ENCODE measurements around the gene SH3PXD2A.

The SH3PXD2A gene

GRCh38 chr10:103829838-103830465, 25.4 kb downstream of the SH3PXD2A start:
- Mint-ChIP-seq H3K27me3 (peaks cover 6 to 31% of the 10 kb centered on the region in 2 donors), H3K36me3 (ENCODE audit: insufficient read depth) (no peaks in the 10 kb centered on the region), H3K27ac (no peak overlapping the region), H3K4me3 (no peak overlapping the region), H3K4me1 (ENCODE audit: low read depth in 2 of 2) (no peaks in the 10 kb centered on the region), H3K9me3 (no peaks in the 10 kb centered on the region)
- ATAC-seq (replicated peaks) = no peak
- DNase-seq = no peak

- Mint-ChIP-seq H3K9me3 (no peaks in the 10 kb centered on the region), H3K4me3 (no peak overlapping the region), H3K27ac (no peak overlapping the region), H3K36me3 (ENCODE audit: insufficient read depth) (no peaks in the 10 kb centered on the region), H3K27me3 (peaks cover 12 to 38% of the 10 kb centered on the region in 2 donors), H3K4me1 (ENCODE audit: low read depth in 2 of 2) (peaks cover 0 to 1% of the 10 kb centered on the region in 2 donors)
- ATAC-seq (replicated peaks) = no peak
- no peak for DNase-seq
These were observed 26.1 kb downstream of the SH3PXD2A start for GRCh38 chr10:103829278-103829677.

- no peak for DNase-seq
- H3K4me1 Mint-ChIP-seq (ENCODE audit: low read depth in 2 of 2) = peaks cover 0 to 1% of the 10 kb centered on the region in 2 donors
- H3K9me3 Mint-ChIP-seq = no peaks in the 10 kb centered on the region
- H3K4me3 Mint-ChIP-seq = no peak overlapping the region
- H3K27me3 Mint-ChIP-seq = peaks cover 13 to 43% of the 10 kb centered on the region in 2 donors
- H3K36me3 Mint-ChIP-seq (ENCODE audit: insufficient read depth) = no peaks in the 10 kb centered on the region
- ATAC-seq (replicated peaks) = no peak
- no peak overlapping the region for H3K27ac Mint-ChIP-seq
These were observed 26.7 kb downstream of the SH3PXD2A start for GRCh38 chr10:103828587-103829197.

GRCh38 chr10:103828107-103828506, 27.3 kb downstream of the SH3PXD2A start:
- Mint-ChIP-seq H3K4me1 (ENCODE audit: low read depth in 2 of 2) (peaks cover 0 to 1% of the 10 kb centered on the region in 2 donors), H3K36me3 (ENCODE audit: insufficient read depth) (no peaks in the 10 kb centered on the region), H3K9me3 (no peaks in the 10 kb centered on the region), H3K27me3 (peaks cover 13 to 49% of the 10 kb centered on the region in 2 donors), H3K4me3 (no peak overlapping the region), H3K27ac (no peak overlapping the region)
- DNase-seq (no peak), ATAC-seq (replicated peaks) (no peak)

GRCh38 chr10:103826885-103827284, 28.5 kb downstream of the SH3PXD2A start:
- Mint-ChIP-seq H3K27me3 (peaks cover 13 to 58% of the 10 kb centered on the region in 2 donors), H3K9me3 (no peaks in the 10 kb centered on the region), H3K4me1 (ENCODE audit: low read depth in 2 of 2) (peaks cover 0 to 1% of the 10 kb centered on the region in 2 donors), H3K36me3 (ENCODE audit: insufficient read depth) (no peaks in the 10 kb centered on the region), H3K4me3 (no peak overlapping the region), H3K27ac (no peak overlapping the region)
- ATAC-seq (replicated peaks) (no peak), DNase-seq (no peak)

- Mint-ChIP-seq H3K27me3 (peaks cover 13 to 72% of the 10 kb centered on the region in 2 donors), H3K9me3 (no peaks in the 10 kb centered on the region), H3K4me3 (no peak overlapping the region), H3K27ac (no peak overlapping the region), H3K4me1 (ENCODE audit: low read depth in 2 of 2) (peaks cover 1 to 5% of the 10 kb centered on the region in 2 donors), H3K36me3 (ENCODE audit: insufficient read depth) (no peaks in the 10 kb centered on the region)
- ATAC-seq (replicated peaks) = no peak
- no peak for DNase-seq
These were observed 31.1 kb downstream of the SH3PXD2A start for GRCh38 chr10:103824281-103824680.

GRCh38 chr10:103823706-103824272, 31.6 kb downstream of the SH3PXD2A start:
- Mint-ChIP-seq H3K36me3 (ENCODE audit: insufficient read depth) (no peaks in the 10 kb centered on the region), H3K4me3 (no peak overlapping the region), H3K27me3 (peaks cover 18 to 72% of the 10 kb centered on the region in 2 donors), H3K9me3 (no peaks in the 10 kb centered on the region), H3K4me1 (ENCODE audit: low read depth in 2 of 2) (peaks cover 1 to 5% of the 10 kb centered on the region in 2 donors), H3K27ac (no peak overlapping the region)
- ATAC-seq (replicated peaks) = no peak
- DNase-seq = no peak

GRCh38 chr10:103822800-103823199, 32.6 kb downstream of the SH3PXD2A start:
- DNase-seq = no peak
- peaks cover 21 to 80% of the 10 kb centered on the region in 2 donors for H3K27me3 Mint-ChIP-seq
- peak overlapping the region in 1 of 2 donors; percentile 32 for H3K27ac Mint-ChIP-seq
- H3K4me3 Mint-ChIP-seq = no peak overlapping the region
- H3K36me3 Mint-ChIP-seq (ENCODE audit: insufficient read depth) = no peaks in the 10 kb centered on the region
- peaks cover 1 to 5% of the 10 kb centered on the region in 2 donors for H3K4me1 Mint-ChIP-seq (ENCODE audit: low read depth in 2 of 2)
- no peaks in the 10 kb centered on the region for H3K9me3 Mint-ChIP-seq
- ATAC-seq (replicated peaks) = no peak

- H3K27ac Mint-ChIP-seq = peak overlapping the region in 1 of 2 donors; percentile 32
- DNase-seq (no peak), ATAC-seq (replicated peaks) (no peak)
- H3K4me3 Mint-ChIP-seq = no peak overlapping the region
- no peaks in the 10 kb centered on the region for H3K9me3 Mint-ChIP-seq
- H3K36me3 Mint-ChIP-seq (ENCODE audit: insufficient read depth) = no peaks in the 10 kb centered on the region
- H3K4me1 Mint-ChIP-seq (ENCODE audit: low read depth in 2 of 2) = peaks cover 1 to 5% of the 10 kb centered on the region in 2 donors
- H3K27me3 Mint-ChIP-seq = peaks cover 21 to 81% of the 10 kb centered on the region in 2 donors
These were observed 33.2 kb downstream of the SH3PXD2A start for GRCh38 chr10:103822107-103822716.

GRCh38 chr10:103820101-103821062, 35.0 kb downstream of the SH3PXD2A start:
- no peak for ATAC-seq (replicated peaks)
- Mint-ChIP-seq H3K27ac (no peak overlapping the region), H3K4me3 (no peak overlapping the region)

GRCh38 chr10:103819493-103819892, 35.9 kb downstream of the SH3PXD2A start:
- H3K4me1 Mint-ChIP-seq (ENCODE audit: low read depth in 2 of 2) = peaks cover 1 to 5% of the 10 kb centered on the region in 2 donors
- no peak for ATAC-seq (replicated peaks)
- peaks cover 17 to 63% of the 10 kb centered on the region in 2 donors for H3K27me3 Mint-ChIP-seq
- no peaks in the 10 kb centered on the region for H3K9me3 Mint-ChIP-seq
- DNase-seq = no peak
- H3K36me3 Mint-ChIP-seq (ENCODE audit: insufficient read depth) = no peaks in the 10 kb centered on the region
- no peak overlapping the region for H3K27ac Mint-ChIP-seq
- H3K4me3 Mint-ChIP-seq = no peak overlapping the region

More at GRCh38 chr10:103820101-103821062, 35.0 kb downstream of the SH3PXD2A start:
- no peaks in the 10 kb centered on the region for H3K9me3 Mint-ChIP-seq
- peaks cover 1 to 5% of the 10 kb centered on the region in 2 donors for H3K4me1 Mint-ChIP-seq (ENCODE audit: low read depth in 2 of 2)
- H3K27me3 Mint-ChIP-seq = peaks cover 21 to 71% of the 10 kb centered on the region in 2 donors
- H3K36me3 Mint-ChIP-seq (ENCODE audit: insufficient read depth) = no peaks in the 10 kb centered on the region
- no peak for DNase-seq

- Mint-ChIP-seq H3K36me3 (ENCODE audit: insufficient read depth) (no peaks in the 10 kb centered on the region), H3K4me3 (no peak overlapping the region), H3K27me3 (peaks cover 14 to 56% of the 10 kb centered on the region in 2 donors), H3K27ac (peak overlapping the region in 1 of 2 donors; percentile 29), H3K4me1 (ENCODE audit: low read depth in 2 of 2) (peaks cover 0 to 5% of the 10 kb centered on the region in 2 donors), H3K9me3 (no peaks in the 10 kb centered on the region)
- ATAC-seq (replicated peaks) (no peak), DNase-seq (no peak)
These were observed 36.5 kb downstream of the SH3PXD2A start for GRCh38 chr10:103818765-103819374.

Data from effector memory CD8-positive, alpha-beta T cell (primary cell).